GOT3 (cell line): ENCODE measurements around the gene GLP1R.

ENCODE experiments used
- DNase-seq: peaks from one replicate; lab custom pipeline; 2025; ENCODE audit warnings: mixed read lengths; lab: John Stamatoyannopoulos, UW

The GLP1R gene

DNA sequence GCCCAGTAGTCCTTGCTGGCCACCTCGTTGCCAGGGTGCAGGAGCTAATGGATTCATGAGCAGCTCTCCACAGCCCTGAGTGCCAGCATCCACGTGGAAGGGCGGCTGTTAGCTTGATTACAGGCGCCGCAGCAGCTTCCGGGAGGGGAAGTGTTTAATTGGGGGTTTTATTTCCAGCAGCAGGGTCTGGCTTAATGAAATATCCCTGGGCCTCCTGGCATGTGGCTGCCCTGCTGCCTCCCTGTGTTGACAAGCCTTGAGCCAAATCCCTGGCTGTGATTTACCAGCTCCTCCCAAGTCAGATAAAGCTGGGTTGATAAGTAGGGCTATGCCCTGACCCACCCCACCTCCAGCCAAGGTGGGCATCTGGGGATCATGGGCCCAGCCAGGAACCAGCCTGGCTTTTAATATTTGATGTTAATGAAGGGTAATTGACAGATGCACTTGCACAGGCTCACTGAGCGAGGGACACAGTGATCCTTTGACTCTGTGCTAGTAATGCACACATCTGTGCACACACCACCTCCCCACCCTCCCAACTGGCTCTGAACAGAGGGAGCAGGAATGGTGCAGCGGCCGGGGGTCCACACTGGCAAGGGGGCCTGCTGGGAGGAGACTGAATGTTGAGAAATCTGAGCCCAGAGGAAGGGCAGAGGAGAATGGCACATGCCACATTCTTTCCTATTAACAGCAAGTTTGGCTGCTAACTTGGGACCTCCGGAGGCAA, 13.6 kb downstream of the GLP1R start:
- no peak for DNase-seq

GRCh38 chr6:39063526-39063925, 14.9 kb downstream of the GLP1R start:
- no peak for DNase-seq

DNA sequence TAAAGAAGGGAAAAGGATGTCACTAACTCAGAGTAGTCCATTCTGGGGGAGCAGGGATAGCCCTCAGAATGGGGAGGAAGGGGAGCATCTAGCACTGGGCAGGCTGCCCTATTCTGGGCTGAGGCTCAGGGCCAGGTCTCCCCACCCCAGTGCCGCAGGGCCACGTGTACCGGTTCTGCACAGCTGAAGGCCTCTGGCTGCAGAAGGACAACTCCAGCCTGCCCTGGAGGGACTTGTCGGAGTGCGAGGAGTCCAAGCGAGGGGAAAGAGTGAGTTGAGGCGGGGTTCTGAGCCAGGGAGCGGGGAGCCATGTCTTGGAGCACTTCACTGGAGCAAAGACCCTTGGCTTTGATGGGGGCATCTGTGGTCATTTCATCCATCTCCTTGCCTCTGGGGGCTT, 17.0 kb downstream of the GLP1R start:
- DNase-seq = no peak

- no peak for DNase-seq
Observed at GRCh38 chr6:39068391-39068790, 19.8 kb downstream of the GLP1R start.

GRCh38 chr6:39072830-39073229, 24.2 kb downstream of the GLP1R start:
- DNase-seq = no peak

GRCh38 chr6:39073471-39074355, 25.1 kb downstream of the GLP1R start:
- DNase-seq = no peak

DNA sequence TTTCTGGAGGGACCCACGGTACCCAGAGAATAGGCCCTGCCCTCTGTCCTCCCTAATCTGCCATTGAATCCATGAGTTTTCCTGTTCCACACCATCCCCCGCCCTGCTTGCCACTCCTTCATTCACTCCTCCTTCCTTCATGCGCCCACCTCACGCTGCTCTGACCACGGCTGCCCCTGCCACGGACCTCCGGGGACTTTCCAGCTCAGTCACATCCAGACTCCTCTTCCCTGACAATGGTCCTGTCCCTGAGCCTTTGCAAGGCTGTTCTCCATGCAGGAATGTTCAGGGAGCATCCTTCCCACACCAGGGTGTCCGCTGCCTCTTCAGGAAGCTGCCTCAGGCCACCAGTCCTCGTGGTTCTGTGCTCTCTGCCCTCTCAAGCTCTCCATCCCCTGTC, 25.9 kb downstream of the GLP1R start:
- no peak for DNase-seq

DNA sequence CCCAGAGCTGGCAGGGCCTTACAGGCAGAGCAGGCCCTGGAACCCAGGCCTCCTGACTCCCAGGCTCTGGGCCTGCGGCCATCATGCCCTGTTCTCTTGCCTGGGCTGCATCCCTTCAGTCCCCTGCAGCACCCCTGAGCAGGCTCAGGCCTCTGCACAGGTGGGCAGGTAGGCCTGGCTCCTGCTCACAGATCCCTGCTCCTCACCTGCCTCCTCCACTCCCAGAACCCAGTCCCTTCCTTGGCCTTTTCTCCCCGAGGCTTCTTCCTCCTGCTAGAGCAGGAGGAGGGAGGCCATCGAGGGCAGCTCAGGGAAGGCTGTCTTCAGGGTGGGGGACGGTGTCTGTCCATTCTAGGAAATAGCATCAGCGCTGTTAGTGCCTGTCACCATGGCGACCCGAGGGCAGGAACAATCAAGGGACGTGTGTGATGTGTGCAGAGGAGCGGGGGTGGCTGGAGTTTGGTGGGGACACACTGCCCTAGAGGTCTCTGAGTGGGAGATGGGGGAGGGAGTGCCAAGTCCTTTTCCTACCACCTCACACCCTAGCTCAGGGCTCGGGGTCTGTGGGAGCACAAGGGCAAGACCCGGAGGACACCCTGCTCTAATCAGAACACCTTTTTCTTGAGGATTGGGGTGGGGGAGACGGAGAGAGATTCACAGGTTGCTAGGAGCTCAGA, 26.6 kb downstream of the GLP1R start:
- DNase-seq = no peak

- DNase-seq = no peak
Observed at GRCh38 chr6:39075807-39076622, 27.4 kb downstream of the GLP1R start.

- DNase-seq = no peak
Observed at GRCh38 chr6:39076623-39077535, 28.3 kb downstream of the GLP1R start.

GRCh38 chr6:39077882-39078594, 29.5 kb downstream of the GLP1R start:
- DNase-seq = no peak

DNA sequence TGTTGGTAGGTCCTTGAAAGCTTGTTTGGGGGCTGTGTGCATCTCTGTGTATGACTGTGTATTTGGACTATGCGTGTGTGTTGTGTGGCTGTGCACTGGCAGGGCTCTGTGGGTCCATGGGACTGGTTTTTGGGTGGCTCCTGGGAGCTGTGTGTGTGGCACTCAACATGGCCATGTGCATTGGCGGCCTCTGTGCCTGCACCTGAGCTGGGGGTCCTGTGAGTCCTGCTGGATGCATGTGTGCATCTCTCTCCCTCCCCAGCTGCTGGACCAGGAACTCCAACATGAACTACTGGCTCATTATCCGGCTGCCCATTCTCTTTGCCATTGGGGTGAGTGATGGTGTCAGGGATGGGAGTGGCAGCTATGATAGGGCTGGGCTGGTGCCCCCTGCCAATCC, 30.1 kb downstream of the GLP1R start:
- DNase-seq = no peak

DNA sequence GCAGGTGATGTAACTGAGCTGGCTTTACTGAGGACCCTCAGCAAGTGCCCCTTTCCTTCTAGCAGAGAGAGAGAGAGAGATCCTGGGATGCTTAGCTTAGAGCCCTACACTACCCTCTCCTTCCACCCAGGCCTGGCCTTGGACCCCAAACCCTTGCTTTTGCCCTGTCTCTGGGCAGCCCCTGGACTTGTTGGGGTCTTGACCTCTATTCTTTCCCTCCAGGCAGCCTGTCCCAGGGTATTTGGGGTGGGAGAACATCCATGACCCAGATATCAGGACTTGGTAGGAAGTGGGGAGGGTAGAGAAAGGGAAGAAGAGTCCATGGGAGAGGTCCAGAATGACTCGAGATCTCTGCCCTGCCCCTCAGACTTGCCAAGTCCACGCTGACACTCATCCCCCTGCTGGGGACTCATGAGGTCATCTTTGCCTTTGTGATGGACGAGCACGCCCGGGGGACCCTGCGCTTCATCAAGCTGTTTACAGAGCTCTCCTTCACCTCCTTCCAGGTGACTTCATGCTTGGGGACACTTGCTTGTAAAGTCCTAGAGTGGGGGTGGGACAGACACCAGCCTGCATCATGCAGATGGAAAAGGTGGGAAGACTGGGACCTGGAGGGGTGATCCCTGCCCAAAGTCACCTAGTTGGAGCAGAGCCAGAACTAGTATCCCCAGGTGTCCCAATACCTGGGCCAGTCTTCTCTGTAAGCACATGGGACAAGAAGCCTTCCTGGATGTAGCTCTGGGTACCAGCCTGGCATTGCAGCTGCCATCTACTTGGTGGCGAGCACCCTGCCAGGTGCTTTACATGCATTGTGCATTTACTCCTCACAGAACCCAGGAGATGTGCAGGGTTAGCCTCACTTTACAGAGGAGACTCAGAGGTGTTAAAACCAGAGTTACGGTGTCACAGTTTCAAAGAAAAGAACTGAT, 30.9 kb downstream of the GLP1R start:
- no peak for DNase-seq

DNA sequence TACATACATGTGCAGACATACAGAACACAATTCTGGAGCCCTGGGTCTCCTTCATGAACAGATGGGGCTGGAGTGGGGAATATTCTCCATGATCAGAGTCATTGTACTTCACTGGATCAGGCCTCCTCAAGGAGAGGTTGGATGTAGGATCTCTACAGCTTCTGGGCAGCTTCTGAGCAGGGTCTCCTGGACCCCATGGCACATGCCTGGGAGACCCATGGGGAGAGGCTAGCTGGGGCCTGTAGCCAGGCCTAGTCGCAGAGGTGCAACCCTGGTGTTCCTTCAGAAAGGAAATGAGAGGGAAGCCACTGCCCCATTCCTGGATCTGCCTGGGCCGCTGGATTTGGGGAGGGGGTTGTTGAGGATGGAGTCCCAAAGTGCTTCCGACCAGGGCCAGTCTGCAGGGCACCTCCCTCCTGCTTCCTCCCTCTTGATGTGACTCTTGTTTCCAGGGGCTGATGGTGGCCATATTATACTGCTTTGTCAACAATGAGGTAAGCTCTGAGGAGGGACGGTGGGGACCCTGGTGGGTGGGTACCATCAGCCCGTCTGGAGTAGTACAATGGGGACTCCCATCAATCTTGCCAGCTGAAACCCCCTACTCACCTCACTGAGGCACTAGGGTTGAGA, 31.8 kb downstream of the GLP1R start:
- no peak for DNase-seq

DNA sequence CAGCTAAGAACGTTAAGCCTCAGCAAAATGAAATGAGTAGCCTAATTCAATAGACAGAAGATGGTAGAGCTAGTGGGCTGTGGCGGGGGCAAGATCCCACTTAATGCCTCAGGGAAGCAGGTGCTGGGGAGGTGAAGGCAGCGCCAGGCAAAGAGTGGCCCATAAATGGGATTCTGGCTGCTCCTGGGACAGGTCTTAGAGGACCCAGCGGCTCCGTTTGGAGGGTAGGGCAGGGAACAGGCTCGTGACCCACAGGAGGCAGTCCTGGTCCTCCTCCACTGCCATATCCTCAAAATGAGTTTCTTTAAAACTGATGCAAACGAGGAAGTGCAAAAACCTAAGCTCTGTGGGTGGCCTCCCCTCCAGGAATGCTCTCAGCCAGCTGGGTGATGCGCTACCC, 33.7 kb downstream of the GLP1R start:
- no peak for DNase-seq

GRCh38 chr6:39083231-39083634, 34.7 kb downstream of the GLP1R start:
- DNase-seq = no peak

GRCh38 chr6:39084506-39084905, 35.9 kb downstream of the GLP1R start:
- no peak for DNase-seq

DNA sequence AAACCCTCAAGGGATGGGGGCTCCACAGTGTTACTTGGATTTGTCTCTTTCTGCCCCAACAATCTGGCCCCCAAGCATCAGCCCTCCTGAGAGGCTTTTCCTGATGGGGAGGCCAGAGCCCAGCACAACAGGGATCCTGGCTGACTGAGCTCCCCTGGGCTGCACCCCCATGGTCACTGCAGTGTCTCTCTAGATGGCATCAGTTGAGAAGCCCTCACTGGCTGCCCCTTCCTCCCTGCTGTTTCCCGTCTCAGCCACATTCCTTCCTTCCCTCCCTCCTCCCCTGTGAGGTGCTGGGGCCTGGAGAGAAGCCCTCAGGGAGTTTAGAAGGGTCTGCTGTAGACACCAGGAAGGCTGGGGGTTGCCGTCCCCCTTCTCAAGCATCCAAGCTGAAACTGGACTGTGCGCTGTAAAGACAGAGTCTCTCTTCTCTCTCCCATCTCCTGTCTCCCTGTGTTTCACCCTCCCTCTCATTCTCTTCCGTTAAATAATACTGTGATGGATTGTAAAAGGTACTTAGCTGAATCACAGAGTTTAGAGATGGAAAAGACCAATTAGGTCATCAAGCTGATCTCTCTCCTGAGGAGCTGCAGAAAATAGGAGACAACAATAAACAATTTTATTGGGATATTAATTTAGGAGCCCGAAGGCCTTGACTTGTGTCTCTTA, 36.7 kb downstream of the GLP1R start:
- no peak for DNase-seq
